Smooth muscle cell (in vitro differentiated cells): ENCODE results near the gene RAPH1. TPM values are rescaled to one million over a fixed set of nuclear protein-coding genes. Genes with fewer than 3 reads are reported as not detected.

ENCODE experiments used
- DNase-seq: peaks from one replicate; lab custom pipeline; 2025; ENCODE audit not compliant: unreplicated experiment; lab: John Stamatoyannopoulos, UW
- H2AFZ ChIP-seq: fragments of 200-600 bp; sonication (generic); 2 replicates; pipeline ENCODE4 v1.6.0; 2016; ENCODE audit warnings: antibody characterized with exemption, low read depth, mild to moderate bottlenecking
- H3F3A ChIP-seq: fragments of 200-600 bp; sonication (generic); 2 replicates; pipeline ENCODE4 v1.6.0; 2017; ENCODE audit warnings: antibody characterized with exemption, low read depth
- H3K27ac ChIP-seq: fragments of 200-600 bp; sonication (generic); 2 replicates; pipeline ENCODE4 v1.5.1; 2016; ENCODE audit warnings: low read depth, mild to moderate bottlenecking
- H3K27me3 ChIP-seq: fragments of 200-600 bp; sonication (generic); 2 replicates; pipeline ENCODE4 v1.6.1; 2016; ENCODE audit warnings: low read depth, mild to moderate bottlenecking
- H3K36me3 ChIP-seq: fragments of 200-600 bp; sonication (generic); 2 replicates; pipeline ENCODE4 v1.5.1; 2016; ENCODE audit warnings: low read depth
- H3K4me1 ChIP-seq: fragments of 200-600 bp; sonication (generic); 2 replicates; pipeline ENCODE4 v1.5.1; 2016; ENCODE audit warnings: low read depth
- H3K4me2 ChIP-seq: fragments of 200-600 bp; sonication (generic); 2 replicates; pipeline ENCODE4 v1.6.0; 2016; ENCODE audit warnings: mild to moderate bottlenecking
- H3K4me3 ChIP-seq: fragments of 200-600 bp; sonication (generic); 2 replicates; pipeline ENCODE4 v1.5.1; 2016; ENCODE audit warnings: mild to moderate bottlenecking
- H3K79me2 ChIP-seq: fragments of 200-600 bp; sonication (generic); 2 replicates; pipeline ENCODE4 v1.6.0; 2016; ENCODE audit warnings: low read depth, mild to moderate bottlenecking
- H3K9ac ChIP-seq: fragments of 200-600 bp; sonication (generic); 2 replicates; pipeline ENCODE4 v1.6.0; 2016; ENCODE audit warnings: low read depth
- H3K9me3 ChIP-seq: fragments of 200-600 bp; sonication (generic); replicated peaks from 2 replicates; pipeline ENCODE4 v1.5.1; 2016; ENCODE audit warnings: low read depth
- H4K20me1 ChIP-seq: fragments of 200-600 bp; sonication (generic); 2 replicates; pipeline ENCODE4 v1.6.0; 2016; ENCODE audit warnings: low read depth
- WGBS: methylation state at CpG from one replicate; pipeline ENCODE4 v1.1.7; 2016; ENCODE audit warnings: low lambda C conversion rate; 5-methylcytosine and 5-hydroxymethylcytosine counted together
- polyA plus RNA-seq: library from polyadenylated mRNA; unstranded; fragments of >200 nt; fragmentation: Nextera tagmentation; extraction: Ambion mirVana; gene quantifications from 2 replicates; pipeline ENCODE4 v1.2.1, GENCODE V29; 2016
- total RNA-seq: library from RNA; depleted of rRNA; stranded (reverse); fragments of >200 nt; gene quantifications from 2 replicates; pipeline ENCODE4 v1.2.3, GENCODE V29; 2014
- TF ChIP-seq, protein P1 (sequence below): fragments of 200-600 bp; sonication (generic); IDR thresholded peaks from 2 replicates; pipeline ENCODE4 v1.5.1; 2017; ENCODE audit warnings: borderline replicate concordance, mild to moderate bottlenecking, antibody characterized with exemption; ENCODE audit not compliant: insufficient read depth, poor library complexity, severe bottlenecking

Gene RAPH1
- total and polyA plus RNA-seq, 2 experiments from 2014 or later, result 8.5 to 22.3 TPM

DNA sequence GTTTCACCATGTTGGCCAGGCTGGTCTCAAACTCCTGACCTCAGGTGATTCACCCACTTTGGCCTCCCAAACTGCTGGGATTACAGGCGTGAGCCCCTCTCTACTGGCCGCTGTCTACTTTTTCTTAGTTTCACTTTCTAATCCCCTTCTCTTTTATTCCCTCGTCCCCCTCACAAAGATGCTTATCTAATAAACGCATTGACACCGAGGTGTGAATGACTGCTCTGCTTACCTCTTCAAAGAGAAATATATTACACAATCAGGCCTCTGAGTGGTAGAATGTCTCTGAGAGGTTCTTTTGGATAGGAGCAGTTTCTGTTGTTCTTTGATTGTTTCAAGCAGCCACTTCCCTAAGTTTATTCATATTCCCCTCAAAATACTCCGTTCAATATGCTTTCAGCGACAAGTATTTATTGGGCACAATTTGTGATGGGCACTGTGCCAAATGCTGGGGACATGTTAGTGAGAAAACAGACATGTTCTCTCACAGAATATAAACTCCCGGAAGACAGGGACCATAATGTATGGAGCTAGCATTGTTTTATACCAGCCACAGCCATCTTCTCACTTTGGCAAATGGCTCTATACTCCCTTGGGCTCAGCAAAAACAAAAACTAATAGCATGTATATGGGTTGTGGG, 34.7 kb upstream of the RAPH1 start:
- Histone ChIP-seq H3K9me3 (no peaks in the 10 kb centered on the region), H3K27me3 (no peaks in the 10 kb centered on the region), H3K9ac (no peak overlapping the region), H3K4me1 (no peaks in the 10 kb centered on the region), H3K4me3 (no peak overlapping the region), H3K79me2 (no peaks in the 10 kb centered on the region), H3K4me2 (no peak overlapping the region), H3K36me3 (no peaks in the 10 kb centered on the region), H4K20me1 (no peaks in the 10 kb centered on the region), H3K27ac (no peak overlapping the region), H2AFZ (no peak overlapping the region), H3F3A (peaks cover 3% of the 10 kb centered on the region)
- no peak for DNase-seq
- 58% methylated on average over 8 of the region's 8 CpGs for WGBS
- TF ChIP-seq, protein P1, sequence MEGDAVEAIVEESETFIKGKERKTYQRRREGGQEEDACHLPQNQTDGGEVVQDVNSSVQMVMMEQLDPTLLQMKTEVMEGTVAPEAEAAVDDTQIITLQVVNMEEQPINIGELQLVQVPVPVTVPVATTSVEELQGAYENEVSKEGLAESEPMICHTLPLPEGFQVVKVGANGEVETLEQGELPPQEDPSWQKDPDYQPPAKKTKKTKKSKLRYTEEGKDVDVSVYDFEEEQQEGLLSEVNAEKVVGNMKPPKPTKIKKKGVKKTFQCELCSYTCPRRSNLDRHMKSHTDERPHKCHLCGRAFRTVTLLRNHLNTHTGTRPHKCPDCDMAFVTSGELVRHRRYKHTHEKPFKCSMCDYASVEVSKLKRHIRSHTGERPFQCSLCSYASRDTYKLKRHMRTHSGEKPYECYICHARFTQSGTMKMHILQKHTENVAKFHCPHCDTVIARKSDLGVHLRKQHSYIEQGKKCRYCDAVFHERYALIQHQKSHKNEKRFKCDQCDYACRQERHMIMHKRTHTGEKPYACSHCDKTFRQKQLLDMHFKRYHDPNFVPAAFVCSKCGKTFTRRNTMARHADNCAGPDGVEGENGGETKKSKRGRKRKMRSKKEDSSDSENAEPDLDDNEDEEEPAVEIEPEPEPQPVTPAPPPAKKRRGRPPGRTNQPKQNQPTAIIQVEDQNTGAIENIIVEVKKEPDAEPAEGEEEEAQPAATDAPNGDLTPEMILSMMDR, result no peak

DNA sequence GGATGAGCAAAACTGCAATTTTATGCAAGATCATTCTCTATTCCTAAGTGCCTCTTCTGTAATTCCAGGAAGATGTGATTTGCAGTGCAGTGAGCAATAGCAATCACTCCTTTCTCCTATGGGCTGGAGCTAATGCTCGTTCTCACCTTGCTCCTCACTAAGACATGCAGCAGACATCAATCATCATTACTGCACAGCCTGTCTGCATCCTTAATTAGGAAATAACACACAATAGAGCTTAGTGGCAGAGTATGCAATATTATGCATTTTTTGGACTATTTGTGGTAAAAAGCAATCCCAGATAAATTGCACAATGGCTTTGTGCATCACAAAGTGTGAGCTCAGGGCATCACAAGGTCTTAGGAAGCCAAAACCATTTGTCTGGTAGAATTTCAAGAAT, 32.6 kb upstream of the RAPH1 start:
- Histone ChIP-seq H3K4me3 (no peak overlapping the region), H3F3A (no peaks in the 10 kb centered on the region), H3K36me3 (no peaks in the 10 kb centered on the region), H3K27ac (no peak overlapping the region), H4K20me1 (no peaks in the 10 kb centered on the region), H2AFZ (no peak overlapping the region), H3K4me1 (no peaks in the 10 kb centered on the region), H3K9ac (no peak overlapping the region), H3K27me3 (no peaks in the 10 kb centered on the region), H3K79me2 (no peaks in the 10 kb centered on the region), H3K4me2 (no peak overlapping the region), H3K9me3 (no peaks in the 10 kb centered on the region)
- TF ChIP-seq, protein P1, result no peak
- DNase-seq, result no peak
- WGBS, result 97% methylated on average over 1 of the region's 1 CpG

DNA sequence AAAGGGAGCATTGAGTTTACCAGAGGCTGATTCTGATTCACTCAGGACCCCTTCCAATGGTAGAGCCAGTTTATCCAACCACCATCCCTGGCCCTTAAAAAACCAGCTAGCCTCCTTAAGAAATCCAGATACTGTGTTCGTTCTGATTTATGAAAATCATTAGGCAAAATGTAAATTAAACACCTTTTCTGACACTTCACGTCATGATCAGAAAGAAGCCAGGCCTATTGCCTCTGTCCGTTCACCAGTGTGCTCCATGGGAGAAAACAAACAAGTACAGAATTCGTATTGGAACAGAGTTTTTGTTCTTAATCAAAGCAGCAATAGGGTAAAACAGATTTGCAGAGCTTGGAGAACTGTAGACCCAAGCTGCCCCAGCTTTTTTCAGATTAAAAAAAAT, 31.1 kb upstream of the RAPH1 start:
- H3K9ac ChIP-seq, result no peak overlapping the region
- no peaks in the 10 kb centered on the region for H3F3A ChIP-seq
- H2AFZ ChIP-seq, result no peak overlapping the region
- no peak overlapping the region for H3K27ac ChIP-seq
- no peaks in the 10 kb centered on the region for H3K27me3 ChIP-seq
- no peaks in the 10 kb centered on the region for H3K79me2 ChIP-seq
- TF ChIP-seq, protein P1, result no peak
- no peaks in the 10 kb centered on the region for H3K9me3 ChIP-seq
- no peak overlapping the region for H3K4me2 ChIP-seq
- H4K20me1 ChIP-seq, result no peaks in the 10 kb centered on the region
- no peaks in the 10 kb centered on the region for H3K4me1 ChIP-seq
- 92% methylated on average over 4 of the region's 4 CpGs for WGBS
- no peak overlapping the region for H3K4me3 ChIP-seq
- no peak for DNase-seq
- no peaks in the 10 kb centered on the region for H3K36me3 ChIP-seq

DNA sequence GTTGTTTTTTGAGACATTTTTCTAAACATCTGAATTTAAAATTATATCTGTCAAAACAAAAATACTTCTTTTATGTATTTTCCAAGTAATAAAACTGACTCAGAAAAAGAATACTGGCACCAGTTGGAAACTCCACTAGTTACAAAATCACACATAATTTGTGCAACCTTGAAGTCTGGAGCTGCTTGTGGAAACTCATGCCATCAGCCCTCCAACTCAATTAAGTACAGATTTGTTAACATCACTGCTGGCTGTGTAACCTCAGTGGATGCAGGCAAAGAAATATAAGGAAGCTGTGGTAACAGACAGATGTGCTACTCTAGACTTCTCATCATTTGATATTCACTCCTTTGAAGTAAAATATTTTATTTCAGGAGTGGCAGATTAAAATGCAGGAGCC, 30.0 kb upstream of the RAPH1 start:
- no peaks in the 10 kb centered on the region for H3F3A ChIP-seq
- H3K9ac ChIP-seq, result no peak overlapping the region
- no peak overlapping the region for H2AFZ ChIP-seq
- H3K4me1 ChIP-seq, result no peaks in the 10 kb centered on the region
- TF ChIP-seq, protein P1, result no peak
- no peaks in the 10 kb centered on the region for H4K20me1 ChIP-seq
- H3K9me3 ChIP-seq, result no peaks in the 10 kb centered on the region
- H3K4me3 ChIP-seq, result no peak overlapping the region
- H3K79me2 ChIP-seq, result no peaks in the 10 kb centered on the region
- no peak overlapping the region for H3K27ac ChIP-seq
- H3K4me2 ChIP-seq, result no peak overlapping the region
- no peaks in the 10 kb centered on the region for H3K36me3 ChIP-seq
- no peak for DNase-seq
- H3K27me3 ChIP-seq, result no peaks in the 10 kb centered on the region
